Spleen (tissue), 11 donors: ENCODE measurements around the gene PRUNE2. TPM values are rescaled to one million over a fixed set of nuclear protein-coding genes. Genes with fewer than 3 reads are reported as not detected.

Experiments used
- DNase-seq: peaks from one replicate; pipeline ENCODE4 v3.0.0-alpha.2; 2020
- H3K27ac ChIP-seq, 8 donors: fragments of 200-600 bp; sonication (generic) in 7 of 8; 1 replicate in 4 of 8; 2 replicates in 4 of 8; pipeline versions ENCODE4 v1.5.0 to v1.8.0; 2016 to 2021; ENCODE audit warnings: inconsistent platforms in 4 of 8, mild to moderate bottlenecking in 4 of 8, moderate library complexity in 1 of 8
- H3K27me3 ChIP-seq, 7 donors: fragments of 200-600 bp; sonication (generic) in 6 of 7; replicated peaks in 1 of 7; 1 replicate in 4 of 7; 2 replicates in 3 of 7; pipeline versions ENCODE4 v1.5.0 to v1.8.0; 2016 to 2021; ENCODE audit warnings: inconsistent platforms in 3 of 7, mild to moderate bottlenecking in 1 of 7
- H3K36me3 ChIP-seq, 6 donors: fragments of 200-600 bp; sonication (generic) in 5 of 6; 1 replicate in 4 of 6; 2 replicates in 2 of 6; pipeline versions ENCODE4 v1.5.0 to v1.8.0; 2016 to 2021; ENCODE audit warnings: inconsistent platforms in 2 of 6
- H3K4me1 ChIP-seq, 6 donors: fragments of 200-600 bp; sonication (generic) in 5 of 6; 1 replicate in 3 of 6; 2 replicates in 3 of 6; pipeline versions ENCODE4 v1.5.0 to v1.8.0; 2016 to 2021; ENCODE audit warnings: inconsistent platforms in 3 of 6
- H3K4me3 ChIP-seq, 8 donors: fragments of 200-600 bp; sonication (generic) in 7 of 8; 1 replicate in 4 of 8; 2 replicates in 4 of 8; pipeline versions ENCODE4 v1.5.0 to v1.8.0; 2016 to 2021; ENCODE audit warnings: inconsistent platforms in 4 of 8, mild to moderate bottlenecking in 4 of 8, moderate library complexity in 2 of 8
- H3K9me3 ChIP-seq, 8 donors: fragments of 200-600 bp; sonication (generic) in 7 of 8; 1 replicate in 4 of 8; 2 replicates in 4 of 8; pipeline versions ENCODE4 v1.5.0 to v1.8.0; 2016 to 2021; ENCODE audit warnings: inconsistent platforms in 4 of 8
- POLR2A ChIP-seq, 3 donors: fragments of 450-650 bp; IDR thresholded peaks; one replicate each; pipeline ENCODE4 v1.5.1; 2017; ENCODE audit warnings: antibody characterized with exemption in 3 of 3, mild to moderate bottlenecking in 1 of 3
- POLR2AphosphoS5 ChIP-seq, 3 donors: sonication (generic); formaldehyde crosslinking; IDR thresholded peaks; one replicate each; pipeline ENCODE4 v1.5.1; 2017; ENCODE audit warnings: antibody characterized with exemption in 3 of 3
- WGBS, 5 donors: extraction: QIAGEN DNeasy Blood & Tissue Kit in 3 of 5; methylation state at CpG; one replicate each; pipeline versions ENCODE4 v1.1.5 to v1.1.7; 2013 to 2018; 5-methylcytosine and 5-hydroxymethylcytosine counted together
- intact Hi-C: fragments of 100-400 bp; cut with DNase I; formaldehyde crosslinking; loops from one replicate; pipeline ENCODE4 v1.15.0; 2023; ENCODE audit warnings: low total_unique reads
- polyA plus RNA-seq, 3 donors: library from polyadenylated mRNA; stranded (reverse); fragments of 200-250 nt; gene quantifications; one replicate each; pipeline ENCODE4 v1.2.1, GENCODE V29; 2013
- total RNA-seq, 7 donors: library from RNA; depleted of rRNA in 3 of 7; stranded (reverse); fragments of >200 nt in 3 of 7; fragmentation: NEBNext Ultra II Directional in 4 of 7; extraction: Animal tissue kit (Norgen Biotek cat#: 25700) in 4 of 7; gene quantifications; one replicate each; pipeline versions ENCODE4 v1.1.0 to v1.2.1, GENCODE V29; 2016 to 2021
- TF ChIP-seq, protein P1 (sequence below), 11 experiments: fragments of 200-600 bp in 7 of 11; fragments of 450-650 bp in 4 of 11; sonication (generic) in 4 of 11; IDR thresholded peaks in 8 of 11; conservative IDR thresholded peaks in 3 of 11; 1 replicate in 7 of 11; 2 replicates in 4 of 11; pipeline versions ENCODE4 v1.4.0 to v1.8.0; 2016 to 2021; ENCODE audit warnings: antibody characterized with exemption in 11 of 11, inconsistent platforms in 4 of 11, mild to moderate bottlenecking in 1 of 11
- donor health status: healthy with polysubstance abuse.
- donor health status: DM: no; HTN: no; CAD: no; lungs with moderate emphysema.
- donor health status: DM: no; HTN: no; CAD: no.
- donor health status: Bipolar disorder and iron deficiency.
- donor health status: healthy.
- donor health status: DM: no; HTN: no; CAD: no.
- donor health status: DM: yes; HTN: yes; CAD: no.

Gene PRUNE2
- total and polyA plus RNA-seq, 10 donors, result 3.3 to 23.6 (median 14.0) TPM

DNA sequence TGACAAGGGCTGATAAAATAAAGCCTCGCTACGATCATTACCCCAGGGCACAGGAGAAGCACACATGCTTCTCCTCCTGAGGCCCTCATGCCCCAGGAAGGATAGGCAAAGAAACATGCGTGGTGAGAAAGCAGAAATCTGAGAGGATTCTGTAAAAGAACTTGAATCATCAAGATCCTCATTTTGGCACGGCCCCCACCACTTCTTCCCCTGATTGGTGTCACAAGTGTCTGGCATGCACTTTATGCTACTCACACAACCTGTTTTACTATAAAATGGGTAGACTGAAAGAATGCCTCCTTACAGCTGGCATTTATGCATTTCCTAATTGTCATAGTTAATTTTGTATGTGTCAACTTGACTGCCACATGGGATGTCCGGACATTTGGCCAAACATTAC is 109.6 kb downstream of the PRUNE2 start:
- DNase-seq, result no peak
- no peaks in the 10 kb centered on the region for H3K9me3 ChIP-seq
- no peaks in the 10 kb centered on the region for H3K4me1 ChIP-seq
- H3K36me3 ChIP-seq, result no peaks in the 10 kb centered on the region
- no peaks in the 10 kb centered on the region for H3K27me3 ChIP-seq
- TF ChIP-seq, protein P1, sequence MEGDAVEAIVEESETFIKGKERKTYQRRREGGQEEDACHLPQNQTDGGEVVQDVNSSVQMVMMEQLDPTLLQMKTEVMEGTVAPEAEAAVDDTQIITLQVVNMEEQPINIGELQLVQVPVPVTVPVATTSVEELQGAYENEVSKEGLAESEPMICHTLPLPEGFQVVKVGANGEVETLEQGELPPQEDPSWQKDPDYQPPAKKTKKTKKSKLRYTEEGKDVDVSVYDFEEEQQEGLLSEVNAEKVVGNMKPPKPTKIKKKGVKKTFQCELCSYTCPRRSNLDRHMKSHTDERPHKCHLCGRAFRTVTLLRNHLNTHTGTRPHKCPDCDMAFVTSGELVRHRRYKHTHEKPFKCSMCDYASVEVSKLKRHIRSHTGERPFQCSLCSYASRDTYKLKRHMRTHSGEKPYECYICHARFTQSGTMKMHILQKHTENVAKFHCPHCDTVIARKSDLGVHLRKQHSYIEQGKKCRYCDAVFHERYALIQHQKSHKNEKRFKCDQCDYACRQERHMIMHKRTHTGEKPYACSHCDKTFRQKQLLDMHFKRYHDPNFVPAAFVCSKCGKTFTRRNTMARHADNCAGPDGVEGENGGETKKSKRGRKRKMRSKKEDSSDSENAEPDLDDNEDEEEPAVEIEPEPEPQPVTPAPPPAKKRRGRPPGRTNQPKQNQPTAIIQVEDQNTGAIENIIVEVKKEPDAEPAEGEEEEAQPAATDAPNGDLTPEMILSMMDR (IDR thresholded peaks at IDR 0.05 in 8 of 11, conservative IDR thresholded peaks at IDR 0.05 in 3 of 11), result no peak
- TF ChIP-seq POLR2AphosphoS5 (IDR thresholded peaks at IDR 0.05) (no peak), POLR2A (IDR thresholded peaks at IDR 0.05) (no peak)
- intact Hi-C loops, result no loop called here
- WGBS, 5 donors, result 70 to 83% (median 74%) methylated on average over 5 of the region's 5 CpGs
- no peak overlapping the region for H3K4me3 ChIP-seq
- H3K27ac ChIP-seq, result no peak overlapping the region

DNA sequence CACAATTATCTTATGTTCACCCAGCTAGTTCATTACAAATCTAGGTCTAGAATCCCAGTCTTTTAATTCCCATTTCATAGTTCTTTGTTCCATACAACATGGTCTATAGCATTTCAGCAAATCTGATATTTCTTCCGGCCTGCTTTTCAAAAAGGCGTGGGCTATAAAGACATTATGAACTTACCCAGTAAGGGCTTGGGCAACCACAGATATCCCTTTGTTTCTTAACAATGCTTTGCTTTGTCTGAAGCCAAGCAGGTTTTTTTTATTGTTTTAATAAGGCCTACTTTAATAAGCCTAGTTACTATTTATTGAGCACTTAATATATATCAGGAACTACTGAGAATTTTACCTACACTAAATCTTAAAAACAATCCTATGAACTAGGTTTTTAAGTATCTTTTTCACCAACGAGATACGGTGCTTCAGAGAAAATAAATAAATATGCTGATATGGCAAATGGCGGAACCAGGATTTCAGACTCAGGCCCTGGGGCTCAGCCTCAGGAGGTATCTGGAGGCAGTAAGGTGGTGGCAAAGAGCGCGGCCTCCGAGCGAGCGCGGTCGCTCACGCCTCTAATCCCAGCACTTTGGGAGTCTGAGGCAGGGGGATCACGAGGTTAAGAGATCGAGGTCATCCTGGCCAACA is 112.0 kb downstream of the PRUNE2 start:
- no peak for TF ChIP-seq POLR2A (IDR thresholded peaks at IDR 0.05)
- no peak for TF ChIP-seq POLR2AphosphoS5 (IDR thresholded peaks at IDR 0.05)
- TF ChIP-seq, protein P1 (IDR thresholded peaks at IDR 0.05 in 8 of 11, conservative IDR thresholded peaks at IDR 0.05 in 3 of 11), result no peak
- intact Hi-C loops, result no loop called here
- Histone ChIP-seq H3K9me3 (no peaks in the 10 kb centered on the region), H3K27me3 (no peaks in the 10 kb centered on the region), H3K36me3 (no peaks in the 10 kb centered on the region), H3K4me3 (no peak overlapping the region), H3K4me1 (no peaks in the 10 kb centered on the region), H3K27ac (no peak overlapping the region)
- 90 to 98% (median 92%) methylated on average over 15 of the region's 15 CpGs for WGBS, 5 donors
- DNase-seq, result no peak

DNA sequence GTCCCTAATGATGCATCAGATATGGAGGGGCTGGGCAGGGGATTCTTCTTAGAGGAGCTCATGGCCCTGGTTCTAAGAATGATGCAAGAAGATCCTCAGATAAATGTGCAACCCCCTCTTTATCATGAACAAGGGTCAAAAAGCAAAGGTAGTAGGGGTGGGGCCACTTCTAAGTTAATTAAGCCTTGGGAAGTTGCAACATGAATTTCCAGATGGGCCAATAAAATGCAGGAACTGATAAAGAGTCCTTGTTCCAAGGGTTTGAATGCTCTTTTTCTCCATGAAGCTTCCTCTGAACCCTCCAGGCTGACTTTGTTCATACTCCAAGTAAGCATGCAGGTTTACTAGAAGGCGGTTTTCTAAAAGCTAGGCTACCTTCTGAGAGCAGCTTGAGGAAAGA is 116.1 kb downstream of the PRUNE2 start:
- intact Hi-C loops, result no loop called here
- DNase-seq, result no peak

DNA sequence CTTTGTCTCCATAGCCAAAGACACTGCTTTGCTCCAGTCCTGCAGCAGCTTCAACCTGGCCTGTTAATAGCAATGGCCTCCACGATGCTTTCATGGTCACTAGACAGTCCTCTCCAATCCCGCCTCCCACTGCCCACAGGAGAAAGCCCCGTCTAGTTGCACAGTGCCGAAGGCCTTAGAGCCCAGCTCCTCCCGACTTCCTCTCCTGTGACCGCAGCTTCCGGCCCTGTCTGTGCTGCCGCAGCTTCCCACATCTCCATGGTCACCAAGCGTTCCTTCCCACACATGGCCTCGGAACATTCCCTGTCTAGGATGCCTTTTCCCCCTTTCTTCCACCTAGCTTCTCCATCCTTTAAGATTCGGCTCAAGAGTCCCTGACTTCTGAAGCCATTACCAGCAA is 118.2 kb downstream of the PRUNE2 start:
- DNase-seq, result no peak
- intact Hi-C loops, result no loop called here
- H3K9me3 ChIP-seq, result no peaks in the 10 kb centered on the region
- H3K27ac ChIP-seq, result no peak overlapping the region
- 69 to 85% (median 73%) methylated on average over 11 of the region's 11 CpGs for WGBS, 5 donors
- no peaks in the 10 kb centered on the region for H3K4me1 ChIP-seq
- H3K36me3 ChIP-seq, result no peaks in the 10 kb centered on the region
- peaks cover 0 to 4% (median 0%) of the 10 kb centered on the region in 7 donors for H3K27me3 ChIP-seq
- TF ChIP-seq, protein P1 (IDR thresholded peaks at IDR 0.05 in 8 of 11, conservative IDR thresholded peaks at IDR 0.05 in 3 of 11), result no peak
- TF ChIP-seq POLR2A (IDR thresholded peaks at IDR 0.05) (no peak), POLR2AphosphoS5 (IDR thresholded peaks at IDR 0.05) (no peak)
- no peak overlapping the region for H3K4me3 ChIP-seq

More for the DNA sequence above, 116.1 kb downstream of the PRUNE2 start:
- no peak overlapping the region for H3K27ac ChIP-seq
- peaks cover 0 to 4% (median 0%) of the 10 kb centered on the region in 7 donors for H3K27me3 ChIP-seq
- H3K36me3 ChIP-seq, result no peaks in the 10 kb centered on the region
- TF ChIP-seq POLR2A (IDR thresholded peaks at IDR 0.05) (no peak), POLR2AphosphoS5 (IDR thresholded peaks at IDR 0.05) (no peak)
- TF ChIP-seq, protein P1 (IDR thresholded peaks at IDR 0.05 in 8 of 11, conservative IDR thresholded peaks at IDR 0.05 in 3 of 11), result no peak
- H3K9me3 ChIP-seq, result no peaks in the 10 kb centered on the region
- WGBS, 5 donors, result 82 to 94% (median 92%) methylated on average over 1 of the region's 1 CpG
- H3K4me1 ChIP-seq, result no peaks in the 10 kb centered on the region
- no peak overlapping the region for H3K4me3 ChIP-seq
